ENCODE measurements around the gene SEPTIN10. TPM values are rescaled to one million over a fixed set of nuclear protein-coding genes. Genes with fewer than 3 reads are reported as not detected.

SEPTIN10 gene
- total RNA-seq, 1 donor from 2014 or later, result 107 TPM

DNA sequence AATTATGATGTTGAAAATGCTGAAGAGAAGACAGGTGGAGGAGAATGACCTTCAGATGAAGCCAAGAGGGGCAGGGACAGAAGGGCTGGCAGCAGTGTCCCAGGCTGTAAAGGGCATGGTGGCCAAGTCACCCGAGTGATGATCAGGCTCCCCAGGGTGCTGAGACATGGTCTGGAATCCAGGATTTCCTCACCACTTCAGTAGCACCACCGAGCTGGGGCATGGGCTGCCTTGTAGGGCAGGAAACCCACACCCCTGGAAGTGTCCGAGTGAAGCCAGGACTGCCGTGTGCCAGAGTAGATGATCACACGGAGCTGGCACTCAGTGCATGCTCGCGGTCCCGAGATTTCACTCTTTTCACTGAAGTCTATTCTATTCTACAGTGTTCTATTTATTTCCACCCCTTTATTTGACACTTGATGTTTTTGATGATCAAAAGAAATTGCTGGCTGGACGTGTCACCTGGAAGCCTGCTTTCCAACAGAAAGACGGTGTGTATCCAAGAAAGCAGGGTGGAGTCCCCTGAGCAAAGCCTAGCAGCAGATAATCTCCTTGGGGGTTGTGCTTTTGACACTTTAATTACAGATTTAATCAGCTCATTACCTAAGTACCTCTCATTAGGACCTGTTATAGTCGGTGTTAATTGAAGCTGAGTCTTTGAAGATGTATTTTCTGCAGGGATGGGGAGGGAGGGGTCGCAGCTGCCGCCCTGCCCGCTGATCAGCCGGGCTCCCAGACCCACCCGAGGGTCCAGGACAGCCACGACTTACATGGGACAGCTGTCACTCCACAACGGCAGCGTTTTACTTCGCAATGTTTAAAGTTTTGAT is 92.3 kb downstream of the SEPTIN10 start:
- no peak overlapping the region for H3K27ac ChIP-seq
- TF ChIP-seq, protein P1, sequence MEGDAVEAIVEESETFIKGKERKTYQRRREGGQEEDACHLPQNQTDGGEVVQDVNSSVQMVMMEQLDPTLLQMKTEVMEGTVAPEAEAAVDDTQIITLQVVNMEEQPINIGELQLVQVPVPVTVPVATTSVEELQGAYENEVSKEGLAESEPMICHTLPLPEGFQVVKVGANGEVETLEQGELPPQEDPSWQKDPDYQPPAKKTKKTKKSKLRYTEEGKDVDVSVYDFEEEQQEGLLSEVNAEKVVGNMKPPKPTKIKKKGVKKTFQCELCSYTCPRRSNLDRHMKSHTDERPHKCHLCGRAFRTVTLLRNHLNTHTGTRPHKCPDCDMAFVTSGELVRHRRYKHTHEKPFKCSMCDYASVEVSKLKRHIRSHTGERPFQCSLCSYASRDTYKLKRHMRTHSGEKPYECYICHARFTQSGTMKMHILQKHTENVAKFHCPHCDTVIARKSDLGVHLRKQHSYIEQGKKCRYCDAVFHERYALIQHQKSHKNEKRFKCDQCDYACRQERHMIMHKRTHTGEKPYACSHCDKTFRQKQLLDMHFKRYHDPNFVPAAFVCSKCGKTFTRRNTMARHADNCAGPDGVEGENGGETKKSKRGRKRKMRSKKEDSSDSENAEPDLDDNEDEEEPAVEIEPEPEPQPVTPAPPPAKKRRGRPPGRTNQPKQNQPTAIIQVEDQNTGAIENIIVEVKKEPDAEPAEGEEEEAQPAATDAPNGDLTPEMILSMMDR (IDR thresholded peaks at IDR 0.05), result no peak
- TF ChIP-seq POLR2AphosphoS5 (IDR thresholded peaks at IDR 0.05; ENCODE audit: insufficient read depth in 1 of 2, low read depth in 1 of 2) (no peak), POLR2A (IDR thresholded peaks at IDR 0.05) (no peak)
- H3K4me3 ChIP-seq, result no peak overlapping the region
- no peaks in the 10 kb centered on the region for H3K9me3 ChIP-seq
- no peaks in the 10 kb centered on the region for H3K36me3 ChIP-seq
- intact Hi-C loops (cut with DNase I), result no loop called here
- no peak for DNase-seq (ENCODE audit: extremely low spot score in 2 of 2)
- H3K4me1 ChIP-seq, result peaks cover 9% of the 10 kb centered on the region
- no peaks in the 10 kb centered on the region for H3K27me3 ChIP-seq

DNA sequence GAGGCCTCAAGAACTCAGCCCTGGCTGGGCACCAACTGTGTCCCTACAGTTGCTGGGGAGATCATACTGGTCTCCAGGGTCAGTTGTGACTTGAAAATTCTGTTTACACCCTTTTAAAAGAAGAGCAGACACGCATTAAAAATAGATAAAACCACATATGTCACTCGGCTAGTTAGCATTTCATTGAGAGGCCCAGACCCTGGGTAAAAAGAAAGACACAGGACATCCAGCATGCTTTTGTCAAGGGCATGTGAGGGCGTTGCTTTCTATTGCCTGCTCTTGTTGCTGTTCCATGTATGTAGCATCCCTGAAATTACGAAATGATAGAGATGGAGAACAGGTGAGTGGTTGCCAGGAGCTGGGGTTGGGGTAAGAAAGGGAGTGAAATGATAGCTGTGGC is 94.3 kb downstream of the SEPTIN10 start:
- no peak for DNase-seq (ENCODE audit: extremely low spot score in 2 of 2)

DNA sequence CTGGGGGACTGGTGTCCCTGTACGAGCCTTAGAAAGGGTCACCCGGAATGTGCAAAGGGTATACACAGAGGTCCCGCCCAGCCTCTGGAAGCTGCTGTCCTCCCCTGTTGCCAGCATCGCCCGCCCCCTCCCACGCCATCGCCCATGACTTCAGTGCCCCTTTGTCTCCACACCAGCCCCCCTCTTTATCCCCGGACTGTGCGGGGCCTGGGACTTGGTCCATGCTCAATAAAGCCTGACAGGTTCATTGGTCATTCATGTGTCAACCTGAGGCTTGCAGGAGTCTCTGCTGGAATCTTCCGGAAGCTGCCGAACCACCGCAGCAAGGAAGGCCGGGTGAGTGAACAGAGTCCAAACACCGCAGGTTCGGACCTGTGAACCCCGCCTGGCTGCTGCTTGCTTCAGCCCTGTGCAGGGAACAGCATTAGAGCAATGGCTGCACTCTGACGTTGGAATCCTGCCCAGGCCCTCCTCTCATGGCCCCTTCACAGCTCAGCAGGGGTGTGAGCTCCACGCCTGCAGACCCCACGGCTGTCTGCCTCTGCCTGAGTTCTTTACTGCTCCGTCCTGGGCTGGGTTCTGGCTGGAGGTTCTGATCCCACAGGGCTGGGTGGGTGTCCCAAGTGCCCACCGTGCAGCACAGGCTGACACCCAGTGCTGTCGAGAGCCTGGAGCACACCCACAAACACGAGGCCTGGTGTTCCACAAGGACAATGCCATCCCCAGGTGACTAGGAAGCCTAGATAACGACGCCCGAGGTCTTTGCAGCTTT is 96.5 kb downstream of the SEPTIN10 start:
- Histone ChIP-seq H3K4me3 (no peak overlapping the region), H3K9me3 (no peaks in the 10 kb centered on the region), H3K27ac (no peak overlapping the region), H3K4me1 (peaks cover 25% of the 10 kb centered on the region), H3K27me3 (no peaks in the 10 kb centered on the region), H3K36me3 (no peaks in the 10 kb centered on the region)
- no peak for DNase-seq (ENCODE audit: extremely low spot score in 2 of 2)
- TF ChIP-seq, protein P1 (IDR thresholded peaks at IDR 0.05), result no peak
- no peak for TF ChIP-seq POLR2AphosphoS5 (IDR thresholded peaks at IDR 0.05; ENCODE audit: insufficient read depth in 1 of 2, low read depth in 1 of 2)
- TF ChIP-seq POLR2A (IDR thresholded peaks at IDR 0.05), result no peak
- intact Hi-C loops (cut with DNase I), result no loop called here

More for the DNA sequence above, 94.3 kb downstream of the SEPTIN10 start:
- Histone ChIP-seq H3K36me3 (no peaks in the 10 kb centered on the region), H3K27ac (no peak overlapping the region), H3K4me3 (no peak overlapping the region), H3K4me1 (peaks cover 15% of the 10 kb centered on the region), H3K9me3 (no peaks in the 10 kb centered on the region), H3K27me3 (no peaks in the 10 kb centered on the region)
- intact Hi-C loops (cut with DNase I), result no loop called here
- TF ChIP-seq POLR2AphosphoS5 (IDR thresholded peaks at IDR 0.05; ENCODE audit: insufficient read depth in 1 of 2, low read depth in 1 of 2) (no peak), POLR2A (IDR thresholded peaks at IDR 0.05) (no peak)
- TF ChIP-seq, protein P1 (IDR thresholded peaks at IDR 0.05), result no peak

DNA sequence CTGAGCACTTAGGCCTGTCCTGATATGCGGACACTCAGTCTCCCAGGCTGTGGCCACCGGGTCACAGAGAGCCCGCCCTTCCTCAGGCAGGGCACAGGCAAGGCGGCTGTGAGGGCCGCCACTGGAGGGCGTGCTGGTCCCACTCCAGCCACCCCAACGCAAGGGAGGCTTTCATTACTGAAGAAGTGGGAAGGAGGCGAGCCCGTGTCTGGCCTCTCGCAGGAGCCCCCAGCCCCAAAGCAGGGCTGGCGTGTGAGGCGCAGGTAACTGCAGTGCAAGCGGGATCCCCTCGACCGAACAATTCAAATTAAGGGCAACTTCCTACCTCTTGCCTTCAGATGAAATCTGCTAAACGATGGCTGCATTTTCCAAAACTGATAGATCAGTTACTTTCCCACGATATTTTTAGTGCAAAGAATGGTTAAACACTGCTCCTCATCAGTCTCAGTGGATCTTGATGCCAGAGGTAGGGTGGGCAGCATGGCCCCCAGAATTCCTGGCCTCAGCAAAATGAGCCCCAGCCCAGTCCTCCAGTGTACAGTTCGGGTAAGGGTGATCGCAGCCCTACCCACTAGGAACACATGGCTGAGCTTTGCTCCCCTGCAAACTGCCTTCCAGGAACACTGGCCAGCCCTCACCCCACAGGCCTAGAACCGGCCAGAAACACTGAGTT is 97.2 kb downstream of the SEPTIN10 start:
- H3K27ac ChIP-seq, result no peak overlapping the region
- intact Hi-C loops (cut with DNase I), result no loop called here
- DNase-seq (ENCODE audit: extremely low spot score in 2 of 2), result no peak
- H3K4me1 ChIP-seq, result peaks cover 25% of the 10 kb centered on the region
- no peak for TF ChIP-seq POLR2AphosphoS5 (IDR thresholded peaks at IDR 0.05; ENCODE audit: insufficient read depth in 1 of 2, low read depth in 1 of 2)
- TF ChIP-seq POLR2A (IDR thresholded peaks at IDR 0.05), result no peak
- TF ChIP-seq, protein P1 (IDR thresholded peaks at IDR 0.05), result no peak
- H3K4me3 ChIP-seq, result no peak overlapping the region
- no peaks in the 10 kb centered on the region for H3K36me3 ChIP-seq
- no peaks in the 10 kb centered on the region for H3K9me3 ChIP-seq
- no peaks in the 10 kb centered on the region for H3K27me3 ChIP-seq

Measured in vagina (tissue), 2 donors.